Neuronal stem cell (in vitro differentiated cells): ENCODE measurements around the gene ACO2.

ENCODE experiments used
- DNase-seq: peaks from one replicate; pipeline ENCODE4 v3.0.0-alpha.2; 2013; ENCODE audit warnings: low spot score
- H2AFZ ChIP-seq: one replicate; pipeline ENCODE4 v1.6.1; 2013; ENCODE audit warnings: mild to moderate bottlenecking, low read length, inconsistent platforms
- H2AK5ac ChIP-seq: 2 replicates; pipeline ENCODE4 v1.6.1; 2013; ENCODE audit warnings: low read depth, mild to moderate bottlenecking, inconsistent platforms, low read length, moderate library complexity, mixed read lengths
- H2BK120ac ChIP-seq: 2 replicates; pipeline ENCODE4 v1.6.1; 2013; ENCODE audit warnings: low read depth, mild to moderate bottlenecking, inconsistent platforms, low read length, moderate library complexity, mixed read lengths
- H2BK12ac ChIP-seq: one replicate; pipeline ENCODE4 v1.6.1; 2013; ENCODE audit warnings: low read length, inconsistent platforms
- H2BK15ac ChIP-seq: 2 replicates; pipeline ENCODE4 v1.6.1; 2013; ENCODE audit warnings: mild to moderate bottlenecking, low read length, inconsistent platforms, mixed read lengths
- H2BK5ac ChIP-seq: one replicate; pipeline ENCODE4 v1.6.1; 2013; ENCODE audit warnings: inconsistent platforms, mild to moderate bottlenecking, low read length, moderate library complexity
- H3K14ac ChIP-seq: one replicate; pipeline ENCODE4 v1.6.1; 2013; ENCODE audit warnings: low read length, inconsistent platforms
- H3K18ac ChIP-seq: 2 replicates; pipeline ENCODE4 v1.6.1; 2013; ENCODE audit warnings: low read length, inconsistent platforms
- H3K23ac ChIP-seq: 2 replicates; pipeline ENCODE4 v1.6.1; 2013; ENCODE audit warnings: low read depth, mild to moderate bottlenecking, mixed read lengths, low read length, inconsistent platforms; ENCODE audit not compliant: poor library complexity
- H3K27ac ChIP-seq: replicated peaks from 3 replicates; pipeline ENCODE4 v1.5.1; 2013; ENCODE audit warnings: low read length, inconsistent platforms
- H3K27me3 ChIP-seq, 3 experiments: 2 replicates each; pipeline ENCODE4 v1.6.1; 2013; ENCODE audit warnings: low read length in 3 of 3, mild to moderate bottlenecking in 2 of 3, inconsistent platforms in 1 of 3, low read depth in 1 of 3, mixed read lengths in 1 of 3, moderate library complexity in 1 of 3; ENCODE audit not compliant: control insufficient read depth in 3 of 3, insufficient read depth in 3 of 3
- H3K36me3 ChIP-seq, 2 donors: replicated peaks in 1 of 2; 2 replicates each; pipeline ENCODE4 v1.6.1; 2013; ENCODE audit warnings: low read length in 2 of 2; ENCODE audit not compliant: control insufficient read depth in 2 of 2, insufficient read depth in 2 of 2
- H3K4ac ChIP-seq: 2 replicates; pipeline ENCODE4 v1.6.1; 2013; ENCODE audit warnings: inconsistent platforms, mild to moderate bottlenecking, low read length, moderate library complexity
- H3K4me1 ChIP-seq, 2 donors: 1 replicate in 1 of 2; 2 replicates in 1 of 2; pipeline ENCODE4 v1.6.1; 2013; ENCODE audit warnings: low read length in 2 of 2, low read depth in 1 of 2; ENCODE audit not compliant: control insufficient read depth in 2 of 2, insufficient read depth in 1 of 2
- H3K4me2 ChIP-seq: one replicate; pipeline ENCODE4 v1.6.1; 2013; ENCODE audit warnings: mild to moderate bottlenecking, low read length, inconsistent platforms; ENCODE audit not compliant: insufficient read depth, poor library complexity, severe bottlenecking
- H3K4me3 ChIP-seq, 2 donors: 2 replicates each; pipeline ENCODE4 v1.5.1; 2013; ENCODE audit warnings: low read length in 2 of 2, mild to moderate bottlenecking in 2 of 2, inconsistent platforms in 1 of 2, moderate library complexity in 1 of 2
- H3K79me1 ChIP-seq: one replicate; pipeline ENCODE4 v1.6.1; 2013; ENCODE audit warnings: low read depth, mild to moderate bottlenecking, inconsistent platforms, low read length, moderate library complexity
- H3K9ac ChIP-seq: one replicate; pipeline ENCODE4 v1.6.1; 2013; ENCODE audit warnings: mild to moderate bottlenecking, low read depth, low read length, inconsistent platforms; ENCODE audit not compliant: poor library complexity
- H3K9me3 ChIP-seq, 2 donors: replicated peaks in 1 of 2; 2 replicates each; pipeline versions ENCODE3 to v1.6.1; 2013; ENCODE audit warnings: low read length in 2 of 2, mild to moderate bottlenecking in 2 of 2, inconsistent platforms in 1 of 2, low read depth in 1 of 2, mixed read lengths in 1 of 2, moderate library complexity in 1 of 2; ENCODE audit not compliant: control insufficient read depth in 2 of 2, insufficient read depth in 1 of 2
- H4K8ac ChIP-seq: one replicate; pipeline ENCODE4 v1.6.1; 2013; ENCODE audit warnings: low read depth, mild to moderate bottlenecking, inconsistent platforms, low read length, moderate library complexity
- H4K91ac ChIP-seq: one replicate; pipeline ENCODE4 v1.6.1; 2013; ENCODE audit warnings: low read length, low read depth, mild to moderate bottlenecking, inconsistent platforms; ENCODE audit not compliant: poor library complexity
- WGBS, 2 donors: extraction: QIAGEN DNeasy Blood & Tissue Kit; methylation state at CpG; one replicate each; pipeline ENCODE4 v1.1.7; 2013; ENCODE audit warnings: missing lambda C conversion rate in 2 of 2, mixed read lengths in 1 of 2; ENCODE audit not compliant: insufficient read length in 2 of 2, insufficient replicate concordance in 1 of 2; ENCODE audit errors: extremely low coverage in 2 of 2; 5-methylcytosine and 5-hydroxymethylcytosine counted together

Gene ACO2

DNA sequence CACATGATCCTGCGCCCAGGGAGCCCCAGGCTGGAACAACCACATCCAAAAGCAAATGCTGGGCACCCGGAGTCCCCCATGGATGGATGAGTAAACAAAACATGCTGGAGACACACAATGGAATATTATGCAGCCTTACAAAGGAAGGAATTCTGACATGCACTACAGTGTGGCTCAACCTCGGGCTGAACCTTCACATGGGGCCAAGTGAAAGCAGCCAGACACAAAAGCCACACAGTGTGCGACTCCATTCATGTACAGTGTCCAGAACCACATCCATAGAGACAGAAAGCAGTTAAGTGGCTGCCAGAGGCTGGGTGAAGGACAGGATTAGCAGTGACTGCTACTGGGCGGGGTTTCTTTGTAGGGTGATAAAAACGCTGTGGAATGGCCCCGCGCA is 65.3 kb downstream of the ACO2 start:
- no peak overlapping the region for H2BK15ac ChIP-seq
- DNase-seq: no peak
- no peak overlapping the region for H2AK5ac ChIP-seq
- no peaks in the 10 kb centered on the region for H3K27me3 ChIP-seq
- no peak overlapping the region for H2BK5ac ChIP-seq
- no peak overlapping the region for H3K14ac ChIP-seq
- peaks cover 33 to 64% of the 10 kb centered on the region in 2 donors for H3K36me3 ChIP-seq
- no peak overlapping the region for H3K9ac ChIP-seq
- H3K23ac ChIP-seq: no peak overlapping the region
- no peak overlapping the region for H3K18ac ChIP-seq
- peaks cover 11% of the 10 kb centered on the region for H3K79me1 ChIP-seq
- no peak overlapping the region for H4K91ac ChIP-seq
- H3K27ac ChIP-seq: no peak overlapping the region
- no peak overlapping the region for H3K4ac ChIP-seq
- H3K4me2 ChIP-seq: no peak overlapping the region
- no peaks in the 10 kb centered on the region for H3K4me1 ChIP-seq
- H3K9me3 ChIP-seq: no peaks in the 10 kb centered on the region
- no peak overlapping the region for H4K8ac ChIP-seq
- no peak overlapping the region for H2BK12ac ChIP-seq
- WGBS, 2 donors: no CpG with 5 or more reads among the region's 8 CpGs
- H2AFZ ChIP-seq: no peak overlapping the region
- no peak overlapping the region for H2BK120ac ChIP-seq
- H3K4me3 ChIP-seq: no peak overlapping the region

DNA sequence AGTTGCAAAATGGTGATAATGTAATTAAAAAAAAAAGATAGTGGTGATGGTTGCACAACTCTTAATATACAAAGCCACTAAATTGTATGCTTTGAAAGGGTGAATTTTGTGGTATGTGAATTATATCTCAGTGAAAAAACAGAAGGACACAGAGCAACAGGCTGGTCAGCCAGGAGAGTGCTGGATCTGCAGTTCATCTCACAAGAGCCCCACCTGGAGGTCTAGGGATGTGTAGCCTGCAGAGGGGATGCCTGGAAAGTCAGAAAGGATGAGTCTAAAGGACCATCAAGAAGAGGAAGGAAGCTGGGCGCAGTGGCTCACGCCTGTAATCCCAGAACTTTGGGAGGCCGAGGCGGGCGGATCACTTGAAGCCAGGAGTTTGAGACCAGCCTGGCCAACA is 66.3 kb downstream of the ACO2 start:
- Histone ChIP-seq H3K9ac (no peak overlapping the region), H2BK5ac (no peak overlapping the region), H4K91ac (no peak overlapping the region), H3K4ac (no peak overlapping the region), H2BK12ac (no peak overlapping the region), H3K27ac (no peak overlapping the region), H3K18ac (no peak overlapping the region), H2BK120ac (no peak overlapping the region), H3K4me3 (no peak overlapping the region), H3K27me3 (no peaks in the 10 kb centered on the region), H4K8ac (no peak overlapping the region), H3K4me1 (peaks cover 0 to 1% of the 10 kb centered on the region in 2 donors), H3K14ac (no peak overlapping the region), H3K4me2 (no peak overlapping the region), H3K23ac (no peak overlapping the region), H2BK15ac (no peak overlapping the region), H2AK5ac (no peak overlapping the region), H3K79me1 (peaks cover 11% of the 10 kb centered on the region), H3K36me3 (peaks cover 37 to 66% of the 10 kb centered on the region in 2 donors), H3K9me3 (no peaks in the 10 kb centered on the region), H2AFZ (no peak overlapping the region)
- DNase-seq: no peak
- no CpG with 5 or more reads among the region's 5 CpGs for WGBS, 2 donors

DNA sequence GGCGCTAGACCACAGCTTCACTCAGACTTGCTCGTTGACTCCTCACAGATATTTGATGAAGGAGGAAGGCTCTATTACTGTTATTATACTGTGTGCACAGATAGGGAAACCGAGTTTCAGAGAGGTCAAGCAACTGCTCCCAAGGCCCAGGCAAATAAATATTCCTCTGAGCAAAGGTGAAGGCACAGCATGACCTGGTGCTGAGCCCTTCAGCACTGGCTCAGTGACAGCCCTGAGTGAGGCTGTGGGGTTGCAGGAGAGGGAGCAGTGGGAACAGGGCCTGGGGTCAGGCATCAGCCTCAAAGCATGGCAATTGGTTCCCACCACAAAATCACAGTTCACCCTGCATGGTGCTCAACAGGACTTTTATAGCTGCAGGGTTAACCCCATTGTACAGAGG is 68.3 kb downstream of the ACO2 start:
- no peak overlapping the region for H3K4me2 ChIP-seq
- no peak overlapping the region for H3K14ac ChIP-seq
- H3K9me3 ChIP-seq: no peaks in the 10 kb centered on the region
- H2AFZ ChIP-seq: no peak overlapping the region
- H4K91ac ChIP-seq: no peak overlapping the region
- H4K8ac ChIP-seq: no peak overlapping the region
- H3K79me1 ChIP-seq: peaks cover 9% of the 10 kb centered on the region
- peaks cover 0 to 1% of the 10 kb centered on the region in 2 donors for H3K4me1 ChIP-seq
- no peaks in the 10 kb centered on the region for H3K27me3 ChIP-seq
- no peak overlapping the region for H3K4me3 ChIP-seq
- DNase-seq: no peak
- no peak overlapping the region for H3K18ac ChIP-seq
- H2BK12ac ChIP-seq: no peak overlapping the region
- H3K23ac ChIP-seq: no peak overlapping the region
- H3K4ac ChIP-seq: no peak overlapping the region
- H3K27ac ChIP-seq: no peak overlapping the region
- H2BK5ac ChIP-seq: no peak overlapping the region
- no peak overlapping the region for H2BK15ac ChIP-seq
- no peak overlapping the region for H2BK120ac ChIP-seq
- H2AK5ac ChIP-seq: no peak overlapping the region
- WGBS, 2 donors: no CpG with 5 or more reads among the region's 3 CpGs
- H3K9ac ChIP-seq: no peak overlapping the region
- peaks cover 24 to 61% of the 10 kb centered on the region in 2 donors for H3K36me3 ChIP-seq

DNA sequence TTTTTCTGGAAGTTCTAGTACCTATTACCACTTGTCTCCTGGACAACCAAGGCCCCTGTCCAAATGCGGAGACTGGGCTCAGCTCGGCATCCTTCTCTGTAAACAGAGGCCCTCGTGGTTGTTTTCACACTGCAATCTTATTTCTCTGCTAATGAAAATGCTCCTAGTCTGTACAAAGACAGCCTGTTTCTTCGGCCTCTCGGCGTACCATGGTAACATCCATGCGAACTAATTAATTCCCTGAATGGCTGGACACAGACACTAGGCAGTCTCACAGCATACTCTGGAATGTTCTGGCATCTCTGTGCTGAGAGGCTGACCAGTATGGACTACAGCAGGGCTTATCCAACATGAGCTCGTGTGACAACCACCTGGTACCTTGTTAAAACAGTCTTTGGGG is 69.7 kb downstream of the ACO2 start:
- H2BK5ac ChIP-seq: no peak overlapping the region
- H3K27me3 ChIP-seq: no peaks in the 10 kb centered on the region
- H3K23ac ChIP-seq: no peak overlapping the region
- peaks cover 3 to 7% of the 10 kb centered on the region in 2 donors for H3K4me1 ChIP-seq
- H2BK120ac ChIP-seq: no peak overlapping the region
- no peak overlapping the region for H2AFZ ChIP-seq
- no peak overlapping the region for H3K4me3 ChIP-seq
- no peak overlapping the region for H2BK12ac ChIP-seq
- no peak overlapping the region for H3K9ac ChIP-seq
- H3K27ac ChIP-seq: no peak overlapping the region
- no peak overlapping the region for H3K18ac ChIP-seq
- no peak overlapping the region for H4K8ac ChIP-seq
- H3K4me2 ChIP-seq: no peak overlapping the region
- WGBS, 2 donors: no CpG with 5 or more reads among the region's 8 CpGs
- H3K4ac ChIP-seq: no peak overlapping the region
- H2BK15ac ChIP-seq: no peak overlapping the region
- H3K14ac ChIP-seq: no peak overlapping the region
- no peaks in the 10 kb centered on the region for H3K9me3 ChIP-seq
- no peak for DNase-seq
- no peak overlapping the region for H2AK5ac ChIP-seq
- H4K91ac ChIP-seq: no peak overlapping the region
- peaks cover 6% of the 10 kb centered on the region for H3K79me1 ChIP-seq
- peaks cover 21 to 52% of the 10 kb centered on the region in 2 donors for H3K36me3 ChIP-seq
